ENCODE measurements around the gene SCRN2.
A peak's percentile ranks its signal among the peaks of the same experiment; 100 is the strongest.

SCRN2 gene

DNA sequence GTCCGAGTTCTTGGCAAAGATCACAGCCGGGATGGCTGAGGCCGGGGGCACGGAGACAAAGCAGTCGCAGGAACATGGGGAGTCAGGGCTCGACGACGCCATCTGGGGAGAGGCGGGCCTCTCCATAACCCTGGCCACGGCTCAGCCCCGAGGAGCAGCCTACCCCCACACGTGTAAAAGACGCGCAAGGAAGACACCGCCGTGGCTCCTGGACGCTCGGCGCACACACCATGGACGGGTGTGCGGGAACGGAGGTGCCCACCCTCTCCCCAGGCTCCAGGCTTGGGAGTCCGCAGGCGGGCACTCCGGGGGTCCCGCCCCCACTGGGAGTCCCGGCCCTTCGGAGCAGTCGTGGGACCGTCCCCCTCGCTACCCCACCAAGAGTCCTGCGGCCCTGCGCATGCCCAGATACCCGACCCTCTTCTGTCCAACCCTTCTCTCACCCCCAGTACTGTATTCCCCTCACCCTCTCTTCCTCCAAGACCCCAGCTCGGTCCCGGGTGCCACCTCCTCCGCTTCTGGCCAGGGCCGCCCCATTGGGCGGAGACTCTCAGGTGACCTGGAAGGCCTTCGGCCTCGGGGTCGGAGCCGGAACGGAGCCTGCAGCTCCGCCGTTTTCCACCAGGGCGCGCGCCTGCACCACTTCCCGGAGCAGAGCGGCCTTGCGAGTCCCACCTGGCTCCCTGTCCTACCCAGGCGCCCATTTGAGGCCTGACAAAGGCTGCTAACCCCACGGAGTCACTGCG lies at the start of gene SCRN2:
TSS of gene SCRN2 (minus strand) at position 532 of the 746 bp plus-strand sequence. CDS start at position 102, 430 bp downstream.
- TF ChIP-seq BACH2 (CRISPR knock-in tag; IDR thresholded peaks at IDR 0.05; ENCODE audit: borderline replicate concordance) (0 out of 2 replicates have a peak, but pooled peaks have one; percentile 12), ZNF565 (CRISPR knock-in tag; conservative IDR thresholded peaks at IDR 0.05; ENCODE audit: low read depth) (no peak), RARB (CRISPR knock-in tag; IDR thresholded peaks at IDR 0.05) (no peak), GLIS3 (CRISPR knock-in tag; IDR thresholded peaks at IDR 0.05) (0 out of 2 replicates have a peak, but pooled peaks have one; percentile 24), CSRNP3 (CRISPR knock-in tag; IDR thresholded peaks at IDR 0.05) (no peak), TCF4 (CRISPR knock-in tag; IDR thresholded peaks at IDR 0.05; ENCODE audit: borderline replicate concordance) (peak; percentile 32; the same call in 1 of the 2 replicates), TOX (CRISPR knock-in tag; IDR thresholded peaks at IDR 0.05; ENCODE audit: borderline replicate concordance) (no peak)
- ATAC-seq = peak; percentile 90

DNA sequence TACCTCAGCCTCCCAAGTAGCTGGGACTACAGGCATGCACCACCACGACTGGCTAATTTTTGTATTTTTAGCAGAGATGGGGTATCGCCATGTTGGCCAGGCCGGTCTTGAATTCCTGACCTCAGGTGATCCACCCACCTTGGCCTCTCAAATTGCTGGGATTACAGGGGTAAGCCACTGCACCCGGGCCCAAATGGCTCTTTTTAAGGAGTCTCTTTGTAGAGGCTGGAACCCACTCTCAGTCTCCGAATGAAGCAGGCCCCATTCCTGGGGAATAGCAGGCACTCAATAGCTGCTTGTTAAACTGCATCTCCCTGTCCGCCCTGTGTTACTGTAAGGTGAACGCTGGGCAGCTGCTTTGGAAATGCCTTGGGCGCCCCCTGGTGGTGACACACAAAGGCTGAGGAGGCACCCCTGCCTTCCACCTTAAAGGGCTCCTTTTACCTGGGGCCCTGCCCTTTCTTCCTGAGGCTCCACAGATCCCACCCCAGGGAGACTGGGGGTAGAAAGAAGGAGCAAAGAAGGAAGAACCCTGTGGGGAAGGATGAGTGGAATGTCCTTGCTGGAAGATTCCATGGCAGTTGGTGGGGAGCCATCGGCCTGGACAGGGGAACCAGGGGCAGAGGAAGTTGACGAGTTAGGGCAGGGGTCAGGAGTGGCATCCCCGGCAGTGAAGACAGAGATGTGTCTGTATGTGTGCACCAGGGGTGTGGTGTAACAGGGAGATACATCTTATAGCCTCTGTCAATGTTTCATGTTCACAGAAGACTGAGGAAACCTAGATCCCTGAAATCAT lies 48.9 kb upstream of the SCRN2 start:
- peak; percentile 99 for ATAC-seq
- TF ChIP-seq GLIS3 (CRISPR knock-in tag; IDR thresholded peaks at IDR 0.05) = peak; percentile 41; the same call in 1 of the 2 replicates
- TF ChIP-seq BACH2 (CRISPR knock-in tag; IDR thresholded peaks at IDR 0.05; ENCODE audit: borderline replicate concordance) = no peak
- no peak for TF ChIP-seq ZNF565 (CRISPR knock-in tag; conservative IDR thresholded peaks at IDR 0.05; ENCODE audit: low read depth)
- TF ChIP-seq, protein P1, sequence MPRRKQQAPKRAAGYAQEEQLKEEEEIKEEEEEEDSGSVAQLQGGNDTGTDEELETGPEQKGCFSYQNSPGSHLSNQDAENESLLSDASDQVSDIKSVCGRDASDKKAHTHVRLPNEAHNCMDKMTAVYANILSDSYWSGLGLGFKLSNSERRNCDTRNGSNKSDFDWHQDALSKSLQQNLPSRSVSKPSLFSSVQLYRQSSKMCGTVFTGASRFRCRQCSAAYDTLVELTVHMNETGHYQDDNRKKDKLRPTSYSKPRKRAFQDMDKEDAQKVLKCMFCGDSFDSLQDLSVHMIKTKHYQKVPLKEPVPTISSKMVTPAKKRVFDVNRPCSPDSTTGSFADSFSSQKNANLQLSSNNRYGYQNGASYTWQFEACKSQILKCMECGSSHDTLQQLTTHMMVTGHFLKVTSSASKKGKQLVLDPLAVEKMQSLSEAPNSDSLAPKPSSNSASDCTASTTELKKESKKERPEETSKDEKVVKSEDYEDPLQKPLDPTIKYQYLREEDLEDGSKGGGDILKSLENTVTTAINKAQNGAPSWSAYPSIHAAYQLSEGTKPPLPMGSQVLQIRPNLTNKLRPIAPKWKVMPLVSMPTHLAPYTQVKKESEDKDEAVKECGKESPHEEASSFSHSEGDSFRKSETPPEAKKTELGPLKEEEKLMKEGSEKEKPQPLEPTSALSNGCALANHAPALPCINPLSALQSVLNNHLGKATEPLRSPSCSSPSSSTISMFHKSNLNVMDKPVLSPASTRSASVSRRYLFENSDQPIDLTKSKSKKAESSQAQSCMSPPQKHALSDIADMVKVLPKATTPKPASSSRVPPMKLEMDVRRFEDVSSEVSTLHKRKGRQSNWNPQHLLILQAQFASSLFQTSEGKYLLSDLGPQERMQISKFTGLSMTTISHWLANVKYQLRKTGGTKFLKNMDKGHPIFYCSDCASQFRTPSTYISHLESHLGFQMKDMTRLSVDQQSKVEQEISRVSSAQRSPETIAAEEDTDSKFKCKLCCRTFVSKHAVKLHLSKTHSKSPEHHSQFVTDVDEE (CRISPR knock-in tag; IDR thresholded peaks at IDR 0.05) = no peak
- no peak for TF ChIP-seq ESRRG (CRISPR knock-in tag; IDR thresholded peaks at IDR 0.05)
- TF ChIP-seq CREB5 (CRISPR knock-in tag; IDR thresholded peaks at IDR 0.05; ENCODE audit: low read depth) = no peak

GRCh38 chr17:47888293-47888692 lies 47.2 kb upstream of the SCRN2 start:
- no peak for ATAC-seq

More at GRCh38 chr17:47888293-47888692, 47.2 kb upstream of the SCRN2 start:
- TF ChIP-seq, protein P1 (CRISPR knock-in tag; IDR thresholded peaks at IDR 0.05) = no peak
- TF ChIP-seq ESRRG (CRISPR knock-in tag; IDR thresholded peaks at IDR 0.05) (no peak), TCF4 (CRISPR knock-in tag; IDR thresholded peaks at IDR 0.05; ENCODE audit: borderline replicate concordance) (no peak), CSDC2 (CRISPR knock-in tag; IDR thresholded peaks at IDR 0.05) (no peak), ZNF8 (CRISPR knock-in tag; IDR thresholded peaks at IDR 0.05) (no peak), SNAI2 (CRISPR knock-in tag; IDR thresholded peaks at IDR 0.05) (no peak), ZFP30 (CRISPR knock-in tag; IDR thresholded peaks at IDR 0.05) (no peak), ZC3H10 (CRISPR knock-in tag; IDR thresholded peaks at IDR 0.05) (no peak)

All from SK-N-SH treated with all-trans-retinoic acid at 6 μM for 48 hours (cell line).